Suprapubic skin (tissue), 3 donors: ENCODE results near the gene KDM5A.

ENCODE experiments used
- POLR2AphosphoS5 ChIP-seq, 3 donors: sonication (generic); formaldehyde crosslinking; IDR thresholded peaks; one replicate each; pipeline ENCODE4 v1.6.1; 2017; ENCODE audit warnings: antibody characterized with exemption in 3 of 3
- TF ChIP-seq, protein P1 (sequence below), 2 donors: fragments of 200-600 bp in 1 of 2; fragments of 450-650 bp in 1 of 2; sonication (generic) in 1 of 2; IDR thresholded peaks; one replicate each; pipeline ENCODE4 v1.5.1; 2016 to 2019; ENCODE audit warnings: antibody characterized with exemption in 2 of 2, mild to moderate bottlenecking in 1 of 2, moderate library complexity in 1 of 2

- TF ChIP-seq, protein P1, sequence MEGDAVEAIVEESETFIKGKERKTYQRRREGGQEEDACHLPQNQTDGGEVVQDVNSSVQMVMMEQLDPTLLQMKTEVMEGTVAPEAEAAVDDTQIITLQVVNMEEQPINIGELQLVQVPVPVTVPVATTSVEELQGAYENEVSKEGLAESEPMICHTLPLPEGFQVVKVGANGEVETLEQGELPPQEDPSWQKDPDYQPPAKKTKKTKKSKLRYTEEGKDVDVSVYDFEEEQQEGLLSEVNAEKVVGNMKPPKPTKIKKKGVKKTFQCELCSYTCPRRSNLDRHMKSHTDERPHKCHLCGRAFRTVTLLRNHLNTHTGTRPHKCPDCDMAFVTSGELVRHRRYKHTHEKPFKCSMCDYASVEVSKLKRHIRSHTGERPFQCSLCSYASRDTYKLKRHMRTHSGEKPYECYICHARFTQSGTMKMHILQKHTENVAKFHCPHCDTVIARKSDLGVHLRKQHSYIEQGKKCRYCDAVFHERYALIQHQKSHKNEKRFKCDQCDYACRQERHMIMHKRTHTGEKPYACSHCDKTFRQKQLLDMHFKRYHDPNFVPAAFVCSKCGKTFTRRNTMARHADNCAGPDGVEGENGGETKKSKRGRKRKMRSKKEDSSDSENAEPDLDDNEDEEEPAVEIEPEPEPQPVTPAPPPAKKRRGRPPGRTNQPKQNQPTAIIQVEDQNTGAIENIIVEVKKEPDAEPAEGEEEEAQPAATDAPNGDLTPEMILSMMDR (IDR thresholded peaks at IDR 0.05): no peak
- no peak for TF ChIP-seq POLR2AphosphoS5 (IDR thresholded peaks at IDR 0.05)
Measured at GRCh38 chr12:356276-356988, 32.7 kb downstream of the KDM5A start.
